ENCODE measurements around the gene SP140. TPM values are rescaled to one million over a fixed set of nuclear protein-coding genes. Genes with fewer than 3 reads are reported as not detected.

SP140 gene
- total RNA-seq, 1 donor from 2014 or later: 1.7 TPM

DNA sequence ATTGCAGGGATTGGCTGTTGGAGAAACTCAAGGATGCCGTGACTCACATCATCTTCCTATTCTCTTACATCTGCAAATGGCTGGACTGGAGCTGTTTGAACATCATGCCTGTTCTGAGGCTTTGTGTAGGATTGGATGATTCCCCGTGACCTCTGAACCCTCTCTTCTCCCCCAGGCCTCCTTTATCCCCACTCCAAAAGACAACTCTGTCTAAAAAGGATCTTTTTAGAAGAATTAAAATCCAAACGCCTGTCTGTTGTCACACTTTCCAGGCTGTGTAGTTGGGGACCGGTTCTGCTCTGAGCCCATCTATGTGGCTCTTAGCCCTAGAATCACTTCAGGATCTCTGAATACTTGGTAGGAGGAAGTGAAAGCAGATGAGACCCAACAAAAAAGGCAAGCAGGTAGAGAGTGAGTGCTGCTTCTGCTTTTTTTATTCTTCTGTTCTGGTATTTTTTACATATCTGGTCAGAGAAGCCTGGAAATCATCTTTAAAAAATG lies 565 bp downstream of the SP140 start:
- DNase-seq: no peak

DNA sequence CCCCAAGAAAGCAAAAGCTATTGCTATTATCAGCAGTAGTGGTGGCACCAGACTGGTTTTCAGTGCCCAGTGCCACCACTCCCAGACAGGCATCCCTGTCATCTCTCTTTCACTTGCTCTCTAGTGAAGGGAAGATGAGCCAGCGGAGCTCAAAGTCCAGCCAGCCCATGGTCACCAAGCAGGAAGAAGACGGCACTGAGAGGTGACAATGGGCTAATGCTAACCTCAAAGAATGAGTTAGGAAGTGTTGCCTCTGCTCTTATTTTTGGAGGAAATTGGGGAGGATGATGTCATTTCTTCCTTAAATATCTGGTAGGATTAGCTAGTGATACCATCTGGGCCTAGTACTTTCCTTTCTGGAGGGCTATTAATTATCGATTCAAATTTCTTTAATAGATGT lies 1.7 kb downstream of the SP140 start:
- no peak for DNase-seq

DNA sequence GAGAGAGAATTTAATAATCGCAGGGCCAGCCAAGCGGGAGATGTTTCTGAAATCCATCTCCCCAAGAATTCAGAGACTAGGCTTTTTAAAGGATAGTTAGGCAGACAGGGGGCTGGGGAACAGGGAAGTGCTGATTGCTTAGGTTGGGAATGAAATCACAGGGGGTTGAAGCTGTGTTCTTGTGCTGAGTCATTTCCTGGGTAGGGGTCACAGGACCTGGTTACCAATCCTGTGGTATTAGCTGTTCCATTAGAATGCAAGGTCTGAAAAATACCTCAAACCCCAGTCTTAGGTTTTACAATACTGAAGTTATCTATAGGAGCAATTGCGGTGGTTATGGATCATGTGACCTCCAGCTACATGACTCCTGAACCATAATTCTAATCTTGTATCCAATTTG lies 4.6 kb downstream of the SP140 start:
- DNase-seq: no peak

DNA sequence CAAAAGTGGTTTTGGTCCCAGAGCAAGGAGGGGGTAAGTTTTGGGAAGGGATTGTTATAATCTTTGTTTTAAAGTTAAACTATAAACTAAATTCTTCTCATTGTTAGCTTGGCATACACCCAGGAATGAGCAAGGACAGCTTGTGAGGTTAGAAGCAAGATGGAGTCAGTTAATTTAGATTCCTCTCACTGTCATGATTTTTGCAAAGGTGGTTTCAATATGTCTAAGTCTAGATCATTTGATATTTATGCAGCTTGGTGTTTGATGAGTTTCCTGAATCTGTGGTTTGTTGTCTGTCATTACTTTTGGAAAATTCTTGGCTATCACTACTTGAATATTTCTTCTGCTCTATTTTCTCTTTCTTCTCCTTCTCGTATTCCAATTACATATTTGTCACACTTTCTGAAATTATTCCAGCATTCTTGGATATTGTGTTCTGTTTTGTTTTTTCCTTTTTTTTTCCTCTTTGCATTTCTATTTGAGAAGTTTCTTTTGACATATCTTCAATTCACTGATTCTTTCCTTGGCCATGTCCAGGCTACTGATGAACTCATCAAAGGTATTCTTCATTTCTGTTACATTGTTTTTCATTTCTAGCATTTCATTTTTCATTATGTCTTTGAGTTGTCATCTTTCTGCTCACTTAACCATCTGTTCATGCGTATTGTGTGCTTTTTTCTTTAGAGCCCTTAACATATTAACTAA lies 5.1 kb downstream of the SP140 start:
- DNase-seq: no peak

DNA sequence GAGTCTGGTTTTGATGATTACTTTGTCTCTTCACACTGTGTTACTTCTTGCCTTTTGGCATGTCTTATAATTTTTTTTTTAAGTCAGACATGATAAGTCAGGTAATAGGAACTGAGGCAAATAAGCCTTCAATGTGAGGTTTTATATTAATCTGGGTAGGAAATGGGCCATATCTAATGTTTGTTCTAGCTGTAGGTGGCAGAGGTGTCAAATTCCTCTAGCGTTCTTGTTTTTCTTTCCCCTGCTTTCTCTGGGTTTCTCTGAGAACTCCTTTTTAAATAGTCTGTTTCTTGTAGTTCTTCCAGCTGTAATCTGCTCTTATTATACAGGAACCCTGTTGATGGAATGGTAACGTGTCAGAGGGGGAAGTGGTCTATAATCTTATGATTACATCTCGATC lies 5.7 kb downstream of the SP140 start:
- no peak for DNase-seq

DNA sequence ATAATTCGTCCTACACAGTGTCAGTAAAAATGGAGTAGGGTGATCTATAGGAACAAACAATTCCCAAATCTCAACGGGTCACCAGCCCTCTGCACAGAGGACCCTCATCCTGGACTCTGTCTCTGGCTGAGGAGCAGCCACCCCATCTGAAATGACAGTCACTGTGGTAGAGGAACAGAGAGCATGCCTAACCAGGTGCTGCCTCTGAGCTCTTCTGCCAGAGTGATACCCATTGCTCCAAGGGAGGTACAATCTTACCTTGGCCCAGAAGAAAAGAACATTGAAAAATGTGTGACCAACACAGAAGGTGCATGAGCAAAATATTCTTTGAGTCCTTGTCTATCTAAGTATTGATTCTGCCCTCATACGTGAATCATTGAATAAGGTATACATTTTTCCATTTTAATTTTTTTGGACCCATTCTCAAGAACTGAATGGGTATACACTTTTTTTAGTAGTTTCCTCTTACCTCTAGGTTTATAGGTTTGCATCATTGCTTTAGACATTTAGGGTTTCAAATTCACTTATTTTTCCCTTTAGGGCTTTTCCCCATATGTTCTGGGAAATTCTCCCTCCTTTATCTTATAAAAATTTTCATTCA lies 8.7 kb downstream of the SP140 start:
- no peak for DNase-seq

DNA sequence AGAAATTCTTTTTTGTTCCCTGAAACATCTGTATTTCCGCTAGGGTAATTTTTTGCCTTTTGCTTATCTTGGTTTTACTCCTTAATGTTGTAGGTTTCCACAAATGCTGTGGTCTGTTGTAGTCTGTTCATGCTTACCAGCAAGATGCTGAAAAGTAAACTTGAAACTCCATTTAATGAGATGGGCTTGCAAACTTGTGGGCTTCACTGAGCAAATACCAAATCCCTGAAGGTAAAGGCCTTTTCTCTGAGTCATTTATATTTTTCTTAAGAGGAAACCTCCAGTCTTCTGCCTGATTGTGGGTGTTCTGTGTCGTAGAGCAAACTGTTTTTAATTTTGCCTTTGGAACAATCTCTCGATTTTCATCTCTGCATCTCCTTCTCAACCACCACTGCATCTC lies 9.3 kb downstream of the SP140 start:
- no peak for DNase-seq

DNA sequence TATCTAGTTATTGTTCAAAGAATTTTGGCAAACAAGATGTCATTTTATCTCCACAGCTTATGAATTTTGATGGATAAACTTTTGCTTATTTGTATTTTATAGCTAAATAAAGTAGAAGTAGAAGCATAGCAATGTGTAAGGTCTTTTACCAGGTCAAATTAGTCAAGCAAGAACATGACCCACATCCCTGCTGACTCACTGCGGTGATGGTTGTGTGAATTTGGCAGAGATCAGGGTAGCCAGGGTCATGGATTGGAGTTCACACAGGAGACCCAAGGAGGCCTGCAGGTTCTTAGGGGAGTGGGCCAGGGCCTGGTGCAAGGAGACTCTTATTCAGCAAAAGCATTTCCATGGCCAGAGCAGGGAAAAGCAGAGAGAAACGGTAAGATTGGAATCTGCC lies 18.7 kb downstream of the SP140 start:
- DNase-seq: no peak

DNA sequence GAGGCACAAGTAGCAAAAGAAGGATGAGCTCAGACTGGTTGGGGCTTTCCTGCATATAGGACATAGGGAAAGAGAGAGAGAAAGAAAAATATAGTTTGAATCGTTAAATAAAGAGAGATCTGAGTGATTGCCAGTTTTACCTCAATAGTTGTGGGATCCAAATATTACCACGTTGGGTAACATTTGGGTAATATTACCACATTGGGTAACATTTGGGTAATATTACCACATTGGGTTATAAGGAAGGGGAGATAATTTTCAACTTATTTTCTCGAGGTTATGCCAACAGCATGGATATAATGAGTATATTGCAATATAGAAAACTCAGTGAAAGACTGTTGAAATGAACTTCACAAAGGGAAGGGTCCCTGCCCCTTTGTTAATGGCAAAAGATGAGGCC lies 20.7 kb downstream of the SP140 start:
- no peak for DNase-seq

DNA sequence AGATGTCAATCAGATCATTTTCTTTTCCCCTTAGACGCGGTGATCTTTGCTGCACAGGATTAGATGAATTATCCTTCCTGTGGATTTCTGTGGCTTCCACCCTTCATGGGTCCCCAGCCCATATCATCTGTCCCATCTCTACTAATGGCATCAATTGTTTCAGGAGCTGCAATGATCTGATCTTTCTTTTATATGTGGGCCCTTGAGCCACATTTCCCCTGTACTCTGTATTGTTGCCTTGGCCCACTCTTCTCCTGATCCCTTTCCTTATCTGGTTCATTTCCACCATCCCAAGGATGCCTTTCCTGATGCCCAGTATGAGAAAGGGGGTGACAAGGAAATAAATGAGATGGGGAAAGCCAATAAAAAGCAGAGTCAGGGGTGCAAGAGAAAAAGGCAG lies 24.7 kb downstream of the SP140 start:
- no peak for DNase-seq

DNA sequence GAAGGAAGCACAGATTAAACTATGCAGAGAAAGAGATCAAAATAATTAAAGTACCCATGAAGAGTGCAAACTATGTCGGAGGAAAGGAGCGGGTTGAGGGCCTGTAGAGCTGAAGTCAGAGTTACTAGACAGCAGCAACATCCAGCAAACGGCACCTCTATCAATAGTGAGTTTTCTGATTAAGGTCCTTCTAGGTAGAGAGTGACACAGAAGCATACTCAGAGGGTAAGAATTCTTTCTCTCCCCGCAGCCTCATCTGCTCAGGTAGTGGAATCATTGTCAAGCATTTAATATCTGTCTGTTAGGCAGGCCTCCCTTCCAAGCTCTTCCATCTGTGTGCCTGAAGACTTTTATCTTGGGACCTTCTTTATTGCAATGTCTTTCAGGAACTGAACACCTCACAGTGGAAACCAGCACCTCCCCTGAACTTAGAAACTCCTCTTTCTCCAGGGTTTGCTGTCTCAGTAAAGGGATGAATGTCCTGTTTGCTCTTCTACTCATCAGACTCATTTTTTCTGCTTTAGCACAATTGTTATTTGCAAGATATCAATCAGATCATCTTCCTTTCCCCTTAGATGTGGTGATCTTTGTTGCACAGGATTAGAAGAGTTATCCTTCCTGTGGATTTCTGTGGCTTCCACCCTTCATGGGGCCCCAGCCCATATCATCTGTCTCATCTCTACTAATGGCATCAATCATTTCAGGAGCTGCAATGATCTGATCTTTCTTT lies 28.8 kb downstream of the SP140 start:
- no peak for DNase-seq

DNA sequence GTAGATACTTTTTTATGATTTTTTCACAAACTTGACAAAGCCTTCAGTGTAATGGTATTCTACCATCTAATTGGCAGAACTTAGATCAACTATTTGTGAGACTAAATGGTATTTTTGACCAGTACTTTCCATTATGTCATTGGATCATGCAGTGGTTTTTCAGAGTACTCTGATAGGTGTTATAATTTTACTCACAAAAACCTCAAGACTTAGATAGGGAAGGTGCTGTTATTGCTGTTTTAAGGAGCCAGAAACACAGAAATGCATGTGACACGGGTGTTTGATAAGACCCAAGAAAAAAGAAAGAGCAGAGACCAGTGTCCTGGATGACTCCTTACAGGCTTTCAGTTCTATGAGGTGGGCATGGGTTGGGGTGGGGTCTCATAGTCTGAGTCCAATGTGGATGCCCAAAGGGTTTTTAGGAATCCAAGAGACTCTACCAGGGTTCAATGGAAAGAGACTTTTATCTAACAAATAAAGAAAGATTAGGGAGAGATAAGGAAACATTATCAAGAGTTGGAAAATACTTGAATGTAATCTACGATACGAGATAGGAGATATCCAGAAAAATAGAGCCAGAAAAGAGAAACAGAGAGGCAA lies 31.3 kb downstream of the SP140 start:
- no peak for DNase-seq

DNA sequence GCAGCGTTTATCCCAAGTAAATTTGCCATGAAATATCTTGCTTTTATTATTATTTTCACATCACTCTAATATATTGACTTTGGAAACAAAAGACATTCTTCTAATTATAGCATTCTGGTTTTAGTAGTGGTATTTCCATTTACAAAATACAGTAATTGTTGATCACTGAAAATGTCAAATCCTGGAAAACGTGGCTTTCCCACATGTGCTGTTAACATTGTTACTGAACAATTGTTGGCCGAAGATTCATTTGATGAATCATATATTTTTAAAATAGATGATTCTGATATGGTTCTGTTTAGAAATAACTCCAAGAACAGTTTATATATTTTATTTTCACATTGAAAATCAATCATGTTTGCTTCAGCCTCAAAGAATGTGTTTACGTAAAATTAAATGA lies 32.9 kb downstream of the SP140 start:
- DNase-seq: no peak

DNA sequence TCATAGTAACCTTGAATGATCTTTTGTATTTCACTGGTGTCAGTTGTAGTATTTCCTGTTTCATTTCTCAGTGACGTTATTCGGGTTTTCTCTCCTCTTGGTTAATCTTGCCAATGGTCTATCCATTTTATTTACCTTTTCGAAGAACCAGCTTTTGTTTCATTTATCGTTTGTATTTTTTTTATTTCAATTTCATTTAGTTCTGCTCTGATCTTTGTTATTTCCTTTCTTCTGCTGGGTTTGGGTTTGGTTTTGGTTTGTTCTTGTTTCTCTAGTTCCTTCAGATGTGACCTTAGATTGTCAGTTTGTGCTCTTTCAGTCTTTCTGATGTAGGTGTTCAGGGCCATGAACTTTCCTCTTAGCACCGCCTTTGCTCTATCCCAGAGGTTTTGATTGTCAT lies 36.7 kb downstream of the SP140 start:
- no peak for DNase-seq

DNA sequence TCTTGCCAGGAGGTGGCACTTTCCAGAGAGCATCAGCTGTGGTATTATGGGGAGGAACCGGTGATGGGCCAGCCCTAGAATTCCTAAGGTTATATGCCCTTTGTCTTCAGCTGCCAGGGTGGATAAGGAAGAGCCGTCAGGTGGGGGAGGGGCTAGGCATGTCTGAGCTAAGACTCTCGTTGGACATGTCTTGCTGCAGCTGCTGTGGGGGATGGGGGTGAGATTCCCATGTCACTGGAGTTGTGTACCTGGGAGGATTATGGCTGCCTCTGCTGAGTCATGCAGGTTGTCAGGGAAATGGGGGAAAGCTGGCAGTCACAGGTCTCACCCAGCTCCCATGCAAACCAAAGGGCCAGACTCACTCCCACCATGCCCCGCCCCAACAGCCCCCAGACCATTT lies 39.4 kb downstream of the SP140 start:
- peak; percentile 59 for DNase-seq

DNA sequence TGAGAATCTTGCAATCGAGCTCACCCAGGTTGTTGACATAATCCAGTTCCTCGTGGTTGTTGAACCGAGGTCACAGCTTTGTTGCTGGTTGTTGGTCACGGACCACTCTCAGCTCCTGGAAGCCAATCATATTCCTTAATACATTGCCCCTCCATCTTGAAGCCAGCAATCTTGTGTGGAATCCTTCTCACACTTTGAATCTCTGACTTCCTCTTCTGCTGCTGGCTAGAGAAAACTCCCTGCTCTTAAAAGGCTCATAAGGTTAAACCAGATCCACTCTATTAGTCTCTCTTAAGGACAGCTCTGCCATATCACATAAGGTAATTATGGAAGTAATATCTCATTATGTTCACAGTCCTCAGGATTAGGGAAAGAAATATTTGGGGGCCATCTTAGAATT lies 41.1 kb downstream of the SP140 start:
- DNase-seq: no peak

DNA sequence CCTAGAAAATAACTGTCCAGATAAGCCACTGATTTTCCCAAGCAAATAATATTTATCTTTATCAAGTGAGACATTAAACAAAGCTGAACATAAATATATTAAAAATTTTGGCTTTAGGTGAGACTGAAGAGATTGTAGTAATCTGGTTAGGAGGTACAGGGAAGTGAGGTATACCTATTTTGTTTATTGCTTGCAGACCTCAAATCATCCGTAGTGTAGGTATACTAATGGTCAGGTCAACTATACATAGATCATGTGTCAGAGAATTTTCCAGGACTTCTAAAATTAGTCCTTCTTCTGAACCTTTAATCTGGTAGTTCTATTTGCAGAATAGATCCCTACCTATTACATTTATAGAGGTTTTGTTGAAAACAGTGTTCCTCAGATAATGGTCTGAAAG lies 41.5 kb downstream of the SP140 start:
- no peak for DNase-seq

DNA sequence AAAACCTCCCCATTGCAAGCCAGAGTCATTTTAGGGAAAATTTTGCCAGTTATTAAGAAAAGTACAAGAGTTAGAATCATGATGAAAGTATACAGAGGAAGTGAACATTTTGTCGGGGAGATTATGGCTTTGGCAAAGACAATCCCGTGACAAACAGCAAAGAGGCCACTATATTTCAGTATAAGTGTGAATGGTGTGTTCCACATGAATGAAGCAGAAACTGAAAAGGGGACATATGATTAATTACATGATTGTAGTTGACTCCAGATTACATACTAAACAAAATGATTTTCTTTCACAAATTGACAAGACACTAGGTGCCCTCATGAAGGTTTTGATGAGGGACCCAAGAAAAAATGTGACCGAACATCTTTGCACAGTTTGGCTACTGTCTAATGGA lies 42.0 kb downstream of the SP140 start:
- DNase-seq: no peak

DNA sequence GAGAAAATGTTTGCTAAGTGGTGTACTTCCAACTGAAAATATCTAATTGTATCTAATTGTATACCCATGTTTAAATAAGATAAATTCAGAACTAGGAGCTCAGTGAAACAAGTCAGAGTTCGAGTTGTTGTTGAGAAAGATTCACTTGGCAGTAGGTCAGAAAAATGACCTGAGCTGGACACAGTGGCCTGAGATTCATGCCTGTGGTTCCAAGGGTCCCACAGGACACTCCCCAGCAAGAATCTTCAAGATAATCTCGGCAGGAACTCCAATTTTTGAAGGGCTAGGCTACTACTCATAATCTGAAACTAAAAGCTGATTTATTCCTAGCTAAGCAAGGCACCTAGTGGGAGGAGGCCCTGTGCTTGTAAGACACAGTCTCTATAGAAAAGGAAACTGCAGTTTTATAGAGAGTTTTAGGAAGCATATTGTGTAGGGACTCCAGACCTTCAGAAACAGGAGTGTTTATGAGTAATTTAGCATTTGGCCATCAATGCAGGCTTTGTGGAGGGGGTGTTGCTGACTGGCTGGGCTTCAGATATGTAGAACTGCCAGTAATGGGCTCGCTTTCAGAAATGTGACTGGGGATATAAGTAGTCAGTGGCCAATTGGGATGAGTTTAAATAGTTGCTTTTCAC lies 43.2 kb downstream of the SP140 start:
- DNase-seq: no peak

DNA sequence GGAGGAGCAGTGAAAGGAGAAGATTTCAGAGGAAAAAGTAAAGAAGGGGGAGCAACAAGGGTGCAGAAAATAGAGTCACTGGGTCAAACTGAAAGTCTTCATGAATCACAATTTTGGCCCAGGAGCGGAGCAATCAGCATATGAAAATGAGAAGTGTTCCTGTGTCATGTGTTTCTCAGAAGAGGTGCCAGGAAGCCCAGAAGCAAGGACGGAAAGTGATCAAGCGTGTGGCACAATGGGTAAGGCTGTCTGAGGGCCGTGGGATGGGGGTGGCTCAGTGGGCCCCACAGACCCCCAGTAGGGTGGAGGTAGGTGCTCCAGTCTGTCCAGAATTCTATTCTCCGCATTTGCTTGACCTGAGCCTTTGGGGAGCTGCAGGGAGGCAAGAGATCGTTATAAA lies 44.2 kb downstream of the SP140 start:
- DNase-seq: no peak

DNA sequence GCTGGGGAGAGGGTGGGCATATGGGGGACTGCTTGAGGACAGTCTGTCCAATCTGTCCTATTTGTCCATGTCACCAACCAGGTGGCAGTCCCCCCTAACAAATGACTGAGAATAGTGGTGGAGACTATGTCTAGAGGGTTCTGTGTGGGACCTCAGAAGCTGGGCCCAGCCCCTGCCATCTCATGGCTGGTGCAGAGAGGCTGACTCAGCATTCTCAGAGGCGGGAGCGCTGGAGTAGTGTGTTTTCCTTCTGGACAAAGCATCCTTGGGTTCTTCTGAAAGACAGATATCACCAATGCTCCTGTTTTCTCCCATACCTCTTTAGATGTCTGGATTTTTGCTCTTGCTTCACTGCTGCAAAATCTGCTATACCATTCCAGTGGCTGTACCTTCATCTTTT lies 57.4 kb downstream of the SP140 start:
- DNase-seq: no peak

DNA sequence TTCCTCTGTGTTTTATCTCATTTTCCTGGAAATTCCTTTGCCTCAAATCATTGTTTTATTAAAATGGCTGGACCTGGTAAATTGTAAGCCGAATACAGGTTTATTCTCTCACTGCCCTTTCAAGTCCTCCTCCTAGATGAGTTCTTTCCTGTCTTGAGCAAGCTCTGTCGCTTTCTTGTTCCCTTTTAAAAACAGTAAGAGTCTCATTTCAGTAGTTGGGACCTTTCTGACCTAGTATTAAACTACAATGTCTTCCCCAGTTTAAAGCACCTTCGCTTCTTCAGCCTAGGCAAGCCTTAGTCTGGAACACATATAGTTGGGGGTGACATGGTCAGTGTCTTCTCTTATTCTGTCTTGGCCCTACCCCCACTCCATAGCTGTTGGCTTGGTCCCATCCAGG lies 60.5 kb downstream of the SP140 start:
- DNase-seq: no peak

DNA sequence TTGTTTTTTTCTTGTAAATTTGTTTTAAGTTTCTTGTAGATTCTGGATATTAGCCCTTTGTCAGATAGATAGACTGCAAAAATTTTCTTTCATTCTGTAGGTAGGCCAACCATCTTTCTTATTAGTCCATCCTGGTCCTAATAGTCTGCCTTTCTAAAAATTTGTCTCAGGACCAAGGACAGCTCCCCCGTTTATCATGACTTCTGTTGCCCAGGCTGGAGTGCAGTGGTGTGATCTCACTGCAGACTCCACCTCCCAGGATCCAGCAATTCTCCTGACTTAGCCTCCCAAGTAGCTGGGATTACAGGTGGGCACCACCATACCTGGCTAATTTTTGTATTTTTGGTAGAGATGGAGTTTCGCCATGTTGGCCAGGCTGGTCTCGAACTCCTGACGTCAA lies 63.8 kb downstream of the SP140 start:
- DNase-seq: peak; percentile 28

All from tongue (tissue), 2 donors.